ENCODE measurements around the gene SYVN1.

GRCh38 chr11:65114538-65115171 lies 19.7 kb downstream of the SYVN1 start:
- no peak for TF ChIP-seq GATA2 (IDR thresholded peaks at IDR 0.05; ENCODE audit: low read depth, low read length)
- TF ChIP-seq GATA3 (IDR thresholded peaks at IDR 0.05; ENCODE audit: low read depth, low read length), result no peak
